GM12878 (cell line): Measurements from ENCODE around the gene HEATR9. TPM values are rescaled to one million over a fixed set of nuclear protein-coding genes. Genes with fewer than 3 reads are reported as not detected.

ENCODE experiments used
- ATAC-seq: fragments of 200-7000 bp; cut with Tn5 transposase; 3 replicates; pipeline ENCODE4 v1.9.1; 2020; ENCODE audit warnings: mild to moderate bottlenecking, moderate library complexity
- BruUV-seq: library from RNA; stranded (reverse); fragments of 400-500 nt; replicated peaks from 2 replicates; lab custom pipeline; 2021; lab: Mats Ljungman, UMichigan
- CTCF ChIA-PET: fragments of 300-600 bp; sonication (Branson Sonifier 250); formaldehyde crosslinking; extraction: SDS; loops from one replicate; lab custom pipeline; 2021; ENCODE audit warnings: inconsistent platforms; lab: Yijun Ruan, JAX
- POLR2A ChIA-PET: fragments of 350-600 bp; formaldehyde crosslinking; extraction: SDS; loops from one replicate; lab custom pipeline; 2021; ENCODE audit warnings: inconsistent platforms; lab: Charles Lee
- RAD21 ChIA-PET: fragments of 300-600 bp; sonication (Branson Sonifier 250); formaldehyde crosslinking; loops from one replicate; lab custom pipeline; 2023; ENCODE audit warnings: antibody characterized with exemption; ENCODE audit not compliant: unreplicated experiment; lab: Charles Lee
- SMC1A ChIA-PET: fragments of 300-600 bp; sonication (Branson Sonifier 250); formaldehyde crosslinking; loops from one replicate; lab custom pipeline; 2023; ENCODE audit not compliant: unreplicated experiment, uncharacterized antibody; lab: Charles Lee
- DNase-seq: peaks from one replicate; pipeline ENCODE4 v3.0.0-alpha.2; 2011; ENCODE audit warnings: low read depth, low spot score
- FAIRE-seq: peaks from 3 replicates; lab custom pipeline; 2011; peaks lifted over from hg19 to GRCh38; lab: Jason Lieb, UNC
- H2AFZ ChIP-seq: 2 replicates; pipeline ENCODE4 v1.6.0; 2011; ENCODE audit warnings: low read depth, low read length, control low read depth; ENCODE audit not compliant: control insufficient read depth
- H3K27ac ChIP-seq: 2 replicates; pipeline ENCODE4 v1.5.1; 2011; ENCODE audit warnings: control low read depth; ENCODE audit not compliant: control insufficient read depth, insufficient read depth
- H3K27me3 ChIP-seq, 2 experiments: replicated peaks in 1 of 2; 2 replicates each; pipeline versions ENCODE4 v1.6.0 to v1.6.1; 2011; ENCODE audit warnings: low read length in 1 of 2; ENCODE audit not compliant: control insufficient read depth in 2 of 2, insufficient read depth in 2 of 2
- H3K36me3 ChIP-seq, 2 experiments: 2 replicates each; pipeline ENCODE4 v1.5.1; 2011; ENCODE audit warnings: low read length in 1 of 2; ENCODE audit not compliant: control insufficient read depth in 2 of 2, insufficient read depth in 2 of 2
- H3K4me1 ChIP-seq: 2 replicates; pipeline ENCODE4 v1.6.1; 2011; ENCODE audit warnings: mild to moderate bottlenecking, low read length, moderate library complexity, mixed read lengths; ENCODE audit not compliant: control insufficient read depth, insufficient read depth
- H3K4me2 ChIP-seq: 2 replicates; pipeline ENCODE4 v1.6.0; 2011; ENCODE audit warnings: control low read depth; ENCODE audit not compliant: control insufficient read depth, insufficient read depth
- H3K4me3 ChIP-seq: fragments of 200-600 bp; sonication (generic); 2 replicates; pipeline ENCODE4 v1.5.1; 2016
- H3K79me2 ChIP-seq: 2 replicates; pipeline ENCODE4 v1.6.0; 2011; ENCODE audit warnings: low read length; ENCODE audit not compliant: control insufficient read depth, insufficient read depth
- H3K9ac ChIP-seq: 2 replicates; pipeline ENCODE4 v1.8.0; 2011; ENCODE audit warnings: low read length, control low read depth, mixed read lengths; ENCODE audit not compliant: control insufficient read depth, insufficient read depth
- H3K9me3 ChIP-seq: replicated peaks from 3 replicates; pipeline ENCODE4 v1.5.1; 2011; ENCODE audit warnings: mild to moderate bottlenecking, low read length; ENCODE audit not compliant: control insufficient read depth, insufficient read depth
- H4K20me1 ChIP-seq: 2 replicates; pipeline ENCODE4 v1.6.0; 2011; ENCODE audit not compliant: control insufficient read depth, insufficient read depth
- HDAC2 ChIP-seq: fragments of 200-600 bp; sonication (generic); IDR thresholded peaks from 2 replicates; pipeline ENCODE4 v1.6.1; 2017
- IRF5 ChIP-seq: fragments of 450-650 bp; IDR thresholded peaks from 2 replicates; pipeline ENCODE4 v1.6.1; 2017; ENCODE audit warnings: borderline replicate concordance
- MAX ChIP-seq: IDR thresholded peaks from 2 replicates; pipeline ENCODE4 v1.6.1; 2012; ENCODE audit warnings: low read depth, low read length, improper control_type of control experiment
- PML ChIP-seq: IDR thresholded peaks from 2 replicates; pipeline ENCODE4 v1.6.1; 2012; ENCODE audit warnings: low read length, inconsistent platforms
- POLR2AphosphoS5 ChIP-seq: IDR thresholded peaks from 2 replicates; pipeline ENCODE4 v1.6.1; 2011; ENCODE audit warnings: mild to moderate bottlenecking, low read length, inconsistent platforms
- PRDM15 ChIP-seq: fragments of 450-650 bp; formaldehyde crosslinking; IDR thresholded peaks from 2 replicates; pipeline ENCODE4 v1.4.0; 2020; ENCODE audit warnings: mild to moderate bottlenecking, moderate library complexity
- ZBTB4 ChIP-seq: fragments of 450-650 bp; formaldehyde crosslinking; IDR thresholded peaks from 2 replicates; pipeline ENCODE4 v1.4.0; 2022; ENCODE audit warnings: mild to moderate bottlenecking, moderate library complexity
- WGBS: methylation state at CpG from one replicate; pipeline ENCODE4 v1.1.6; 2016; ENCODE audit warnings: low lambda C conversion rate; ENCODE audit not compliant: insufficient replicate concordance, insufficient coverage; ENCODE audit errors: missing lambda C conversion rate; 5-methylcytosine and 5-hydroxymethylcytosine counted together
- in situ Hi-C: fragments of 300-500 bp; cut with MboI; formaldehyde crosslinking; loops from 9 replicates; pipeline ENCODE4 v1.14.3; 2018; ENCODE audit warnings: mixed read lengths
- intact Hi-C: fragments of 100-400 bp; cut with micrococcal nuclease; formaldehyde crosslinking; loops from one replicate; pipeline ENCODE4 v1.14.2; 2022; ENCODE audit not compliant: unreplicated experiment
- polyA plus RNA-seq, 11 experiments: library from polyadenylated mRNA; depleted of rRNA in 4 of 11; unstranded in 6 of 11; stranded (reverse) in 5 of 11; fragments of >200 nt; fragmentation: Nextera tagmentation in 4 of 11; fragmentation: Illumina TruSeq in 1 of 11; extraction: Ambion mirVana in 4 of 11; extraction: Trizol in 1 of 11; gene quantifications; 1 replicate in 1 of 11; 2 replicates in 10 of 11; pipeline versions ENCODE4 v1.2.1 to v1.2.3, GENCODE V29; 2011 to 2016; ENCODE audit warnings: inconsistent platforms in 2 of 11, missing spikeins in 2 of 11, low read depth in 1 of 11
- total RNA-seq, 4 experiments: library from RNA; depleted of rRNA in 3 of 4; stranded (reverse); fragments of >200 nt in 3 of 4; fragmentation: Illumina TruSeq in 1 of 4; extraction: Trizol in 1 of 4; gene quantifications; 2 replicates each; pipeline versions ENCODE4 v1.2.1 to v1.2.3, GENCODE V29; 2013 to 2021

Gene HEATR9
- total and polyA plus RNA-seq, 10 of the 15 experiments (the other 5 are each of a cell fraction or from before 2014, with no cell fraction given): 0.04 to 0.43 (median 0.13) TPM; not detected in 2

- no peak overlapping the region for H3K4me2 ChIP-seq
- WGBS: 78% methylated on average over 3 of the region's 4 CpGs
- intact Hi-C loops: no loop called here
- SMC1A ChIA-PET: interaction anchor here (0.5 to 1.9 kb wide), 6 partner anchors 15 to 128 kb away, joined by 3 to 8 read pairs (median 4); partner anchors contain the start of gene LYZL6
- H3K9ac ChIP-seq: no peak overlapping the region
- DNase-seq (no peak), FAIRE-seq (no peak), ATAC-seq (no peak)
- H3K79me2 ChIP-seq: no peaks in the 10 kb centered on the region
- no peak overlapping the region for H2AFZ ChIP-seq
- no peaks in the 10 kb centered on the region for H3K9me3 ChIP-seq
- no peak overlapping the region for H3K4me3 ChIP-seq
- RAD21 ChIA-PET: interaction anchor here (0.7 to 1.1 kb wide), 2 partner anchors 10 to 18 kb away, joined by 3 read pairs; no protein-coding TSS in a partner anchor
- H3K4me1 ChIP-seq: no peaks in the 10 kb centered on the region
- no peak overlapping the region for H3K27ac ChIP-seq
- no TSS peak for BruUV-seq
- CTCF ChIA-PET: interaction anchor here (0.6 to 2.2 kb wide), 6 partner anchors 8 to 120 kb away, joined by 3 to 7 read pairs (median 4); partner anchors contain the start of gene RDM1
- peaks cover 8 to 47% of the 10 kb centered on the region in 2 experiments for H3K36me3 ChIP-seq
- H4K20me1 ChIP-seq: no peaks in the 10 kb centered on the region
- POLR2A ChIA-PET: interaction anchor here (0.6 to 0.7 kb wide), 4 partner anchors 61 to 747 kb away, joined by 3 to 8 read pairs (median 4); no protein-coding TSS in a partner anchor
- in situ Hi-C loops: no loop called here
- no peaks in the 10 kb centered on the region for H3K27me3 ChIP-seq
- no peak for TF ChIP-seq MAX
- TF ChIP-seq POLR2AphosphoS5: no peak
- no peak for TF ChIP-seq IRF5
- TF ChIP-seq PRDM15 (CRISPR knock-in tag): no peak
- no peak for TF ChIP-seq PML
- TF ChIP-seq HDAC2: no peak
- TF ChIP-seq ZBTB4: no peak
Observed at GRCh38 chr17:35841505-35841904, 27.2 kb downstream of the HEATR9 start.
